ENCODE results near the gene HORMAD2.

Gene HORMAD2

GRCh38 chr22:30159561-30160353 lies 79.5 kb downstream of the HORMAD2 start:
- in situ Hi-C loops (cut with MboI; ENCODE audit: low sequenced_read_pairs) = no loop called here

DNA sequence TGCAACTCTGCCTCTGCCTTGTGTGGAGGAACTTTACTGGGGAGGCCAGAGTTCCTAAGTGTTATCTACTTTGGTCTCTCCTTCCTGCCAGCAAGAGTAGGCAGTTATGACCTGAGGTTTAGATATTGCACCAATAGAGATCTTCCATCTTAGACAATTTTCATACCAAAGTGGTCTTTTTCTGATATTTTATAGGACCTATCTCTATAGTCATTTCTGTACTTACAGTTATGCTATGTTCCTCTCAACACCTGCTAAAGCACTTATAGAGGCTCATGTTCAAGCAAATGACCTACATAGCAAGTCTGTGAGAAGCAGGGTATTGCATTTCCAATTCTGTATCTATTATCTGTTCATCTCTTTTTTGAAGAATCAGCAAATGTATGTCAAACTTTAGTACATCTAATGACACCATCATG lies 80.8 kb downstream of the HORMAD2 start:
- in situ Hi-C loops (cut with MboI; ENCODE audit: low sequenced_read_pairs) = no loop called here

DNA sequence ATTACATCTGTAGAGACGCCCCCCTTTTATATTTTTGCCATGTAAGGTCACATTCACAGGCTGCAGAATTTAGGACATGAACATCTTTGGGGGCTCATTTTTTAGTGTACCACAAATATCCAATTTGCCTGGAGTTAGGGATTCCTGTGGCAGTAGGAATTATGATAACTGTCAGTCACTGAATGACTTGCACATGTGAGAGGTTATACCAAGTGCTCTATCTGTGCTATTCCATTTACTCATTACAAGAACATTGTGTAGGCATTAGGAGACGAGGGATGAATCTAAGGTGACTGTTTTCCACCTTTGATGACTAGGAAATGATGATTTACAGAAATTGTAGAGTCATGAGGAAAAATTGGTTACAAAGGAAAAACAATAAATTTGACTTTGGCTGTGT lies 87.0 kb downstream of the HORMAD2 start:
- in situ Hi-C loops (cut with MboI; ENCODE audit: low sequenced_read_pairs) = no loop called here

GRCh38 chr22:30167734-30168133 lies 87.5 kb downstream of the HORMAD2 start:
- in situ Hi-C loops (cut with MboI; ENCODE audit: low sequenced_read_pairs) = no loop called here

DNA sequence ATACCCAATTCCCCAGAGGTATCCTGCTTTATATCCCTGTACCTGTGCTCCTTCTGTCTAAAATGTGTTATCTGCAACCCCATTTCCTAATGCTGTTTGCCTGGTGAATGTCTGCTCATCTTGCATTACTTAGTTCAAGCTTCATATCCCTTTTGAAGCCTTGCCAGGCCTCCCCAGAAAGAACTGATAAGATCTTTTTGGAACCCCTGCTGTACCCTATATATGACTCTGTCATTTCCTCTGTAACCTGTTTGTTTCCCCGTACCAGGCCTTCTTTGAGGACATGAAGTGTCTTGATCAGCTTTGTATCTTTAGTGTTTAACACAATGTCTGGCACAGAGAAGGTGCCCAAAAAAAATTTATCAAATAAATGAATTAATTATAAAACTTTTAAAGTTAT lies 88.7 kb downstream of the HORMAD2 start:
- in situ Hi-C loops (cut with MboI; ENCODE audit: low sequenced_read_pairs) = no loop called here

GRCh38 chr22:30170129-30170528 lies 89.9 kb downstream of the HORMAD2 start:
- in situ Hi-C loops (cut with MboI; ENCODE audit: low sequenced_read_pairs) = no loop called here

GRCh38 chr22:30171008-30171407 lies 90.7 kb downstream of the HORMAD2 start:
- in situ Hi-C loops (cut with MboI; ENCODE audit: low sequenced_read_pairs) = no loop called here

- in situ Hi-C loops (cut with MboI; ENCODE audit: low sequenced_read_pairs) = no loop called here
These were observed 95.5 kb downstream of the HORMAD2 start for GRCh38 chr22:30175690-30176288.

- in situ Hi-C loops (cut with MboI; ENCODE audit: low sequenced_read_pairs) = no loop called here
These were observed 96.2 kb downstream of the HORMAD2 start for GRCh38 chr22:30176431-30176830.

DNA sequence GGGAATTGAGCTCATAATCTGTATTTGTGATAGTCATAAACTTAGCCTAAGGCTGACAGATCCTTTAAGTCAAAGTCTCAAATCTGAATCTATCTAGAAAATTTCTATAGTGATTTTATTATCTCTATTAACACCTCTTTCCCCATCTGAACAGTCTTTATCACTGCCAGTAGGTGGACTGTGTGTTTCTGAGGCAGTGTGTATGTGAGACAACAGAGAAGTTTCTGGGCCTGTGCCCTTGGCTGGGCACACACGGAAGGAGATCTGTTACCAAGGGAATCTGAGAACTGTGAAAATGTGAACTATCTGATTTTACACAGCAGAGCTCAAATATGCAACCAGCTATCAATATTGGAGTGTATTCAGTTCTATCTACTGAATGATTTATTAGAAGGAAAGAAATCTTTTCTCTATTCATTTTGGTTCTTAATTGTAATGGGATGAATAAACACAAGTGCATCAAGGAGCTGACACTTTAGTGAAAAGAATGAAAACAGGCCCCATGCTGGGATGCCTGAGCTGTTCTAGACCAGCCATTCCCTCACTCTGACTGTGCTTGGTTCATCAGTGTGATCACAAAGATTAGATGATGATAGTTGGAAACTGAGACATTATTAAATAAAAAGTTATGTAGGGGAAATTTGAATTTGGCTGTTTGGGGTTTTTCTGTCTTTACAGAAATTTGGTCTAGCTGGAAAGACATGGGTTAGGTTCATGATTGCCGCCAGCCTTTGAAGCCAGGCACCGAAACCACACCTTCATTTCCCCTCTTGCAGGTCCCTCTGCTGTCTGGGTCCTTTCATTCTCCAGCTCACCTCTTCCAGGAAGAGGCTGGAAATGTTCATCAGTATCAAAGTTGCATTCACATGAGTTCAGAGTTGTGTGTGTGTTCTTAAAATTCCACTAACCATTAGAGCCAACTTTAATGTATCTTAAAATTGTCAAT lies 98.2 kb downstream of the HORMAD2 start:
- in situ Hi-C loops (cut with MboI; ENCODE audit: low sequenced_read_pairs) = no loop called here

- in situ Hi-C loops (cut with MboI; ENCODE audit: low sequenced_read_pairs) = no loop called here
These were observed 100.4 kb downstream of the HORMAD2 start for GRCh38 chr22:30180616-30181015.

DNA sequence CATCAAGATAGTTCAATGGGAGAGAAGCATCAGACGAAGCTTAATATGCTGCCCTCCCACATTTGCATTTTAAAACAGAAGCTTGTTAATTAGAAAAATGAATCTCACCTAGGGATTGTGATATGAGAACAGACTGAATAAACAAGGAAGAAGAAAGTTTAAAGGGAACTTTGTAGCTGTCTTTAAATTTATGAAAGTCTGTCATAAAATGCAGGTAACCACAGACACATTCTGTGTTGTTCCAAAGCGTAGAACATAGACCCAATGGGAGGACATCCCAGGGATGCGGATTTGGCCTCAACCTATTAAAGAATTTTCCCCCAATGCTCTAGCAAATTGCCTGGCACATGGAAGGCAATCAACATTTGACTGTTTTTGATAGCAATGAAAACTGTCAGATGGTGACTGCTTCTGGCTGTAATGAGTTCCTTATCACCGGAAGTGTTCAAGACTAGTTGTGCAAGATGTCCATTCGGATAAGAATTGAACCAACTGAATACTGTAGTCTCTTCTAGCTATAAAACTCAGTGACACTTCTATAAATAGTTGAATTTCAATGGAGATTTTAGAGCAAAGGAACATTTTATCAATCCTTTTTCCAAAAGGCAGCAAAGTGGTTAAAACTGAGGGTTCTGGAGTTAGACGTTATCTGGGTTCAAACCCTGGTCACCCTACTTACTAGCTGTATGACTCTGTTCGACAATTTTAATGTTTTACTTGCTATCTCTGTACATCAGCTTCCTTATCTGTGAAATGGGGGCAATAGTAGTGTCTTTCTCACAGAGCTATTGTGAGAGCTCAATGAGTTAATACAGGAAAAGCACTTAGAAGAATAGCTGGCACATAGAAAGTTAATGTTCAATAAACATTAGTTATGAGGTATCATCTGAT lies 101.4 kb downstream of the HORMAD2 start:
- in situ Hi-C loops (cut with MboI; ENCODE audit: low sequenced_read_pairs) = no loop called here

- in situ Hi-C loops (cut with MboI; ENCODE audit: low sequenced_read_pairs) = no loop called here
These were observed 102.1 kb downstream of the HORMAD2 start for GRCh38 chr22:30182350-30182745.

- in situ Hi-C loops (cut with MboI; ENCODE audit: low sequenced_read_pairs) = no loop called here
These were observed 102.6 kb downstream of the HORMAD2 start for GRCh38 chr22:30182815-30183214.

- in situ Hi-C loops (cut with MboI; ENCODE audit: low sequenced_read_pairs) = no loop called here
These were observed 103.0 kb downstream of the HORMAD2 start for GRCh38 chr22:30183271-30183670.

DNA sequence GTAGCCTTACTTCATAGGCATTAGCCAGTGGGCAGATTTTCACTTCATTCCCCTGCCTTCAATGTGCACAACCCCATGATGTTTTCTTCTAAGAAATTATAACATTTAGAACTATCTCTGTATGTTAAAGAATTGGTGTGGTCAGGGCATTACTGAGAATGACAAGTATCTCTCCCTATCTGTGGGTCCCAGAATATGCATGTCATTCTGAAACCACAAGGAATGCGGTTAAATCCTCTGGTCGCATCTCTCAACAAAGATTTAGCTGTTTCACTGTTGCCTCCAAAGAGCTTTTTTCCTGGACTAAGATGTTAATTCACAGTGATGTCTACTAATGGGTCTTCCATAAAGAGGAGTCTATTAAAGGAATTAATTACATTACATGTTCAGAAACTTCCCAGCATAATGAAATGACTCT lies 103.6 kb downstream of the HORMAD2 start:
- in situ Hi-C loops (cut with MboI; ENCODE audit: low sequenced_read_pairs) = no loop called here

GRCh38 chr22:30185129-30185528 lies 104.9 kb downstream of the HORMAD2 start:
- in situ Hi-C loops (cut with MboI; ENCODE audit: low sequenced_read_pairs) = no loop called here

DNA sequence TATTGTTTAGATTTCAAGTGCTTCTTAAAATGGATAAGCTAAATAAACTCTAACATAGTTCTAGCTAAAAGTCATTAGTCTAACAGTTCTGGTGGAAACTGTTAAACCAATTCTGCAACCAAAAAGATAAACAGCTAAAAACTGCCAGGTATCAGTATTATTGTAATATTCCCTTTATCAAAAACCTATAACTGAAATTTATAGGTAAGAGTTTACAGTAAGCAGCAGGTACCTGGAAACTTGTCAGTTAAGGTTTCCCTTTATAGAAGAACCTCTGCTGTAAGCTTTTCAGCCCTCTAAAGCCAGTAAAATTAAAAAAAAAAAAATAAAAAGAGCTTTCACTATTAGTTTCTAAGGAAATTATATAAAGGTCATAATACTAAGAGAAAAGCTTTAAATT lies 105.3 kb downstream of the HORMAD2 start:
- in situ Hi-C loops (cut with MboI; ENCODE audit: low sequenced_read_pairs) = no loop called here

GRCh38 chr22:30186041-30186440 lies 105.8 kb downstream of the HORMAD2 start:
- in situ Hi-C loops (cut with MboI; ENCODE audit: low sequenced_read_pairs) = no loop called here

GRCh38 chr22:30186510-30186909 lies 106.2 kb downstream of the HORMAD2 start:
- in situ Hi-C loops (cut with MboI; ENCODE audit: low sequenced_read_pairs) = no loop called here

Data from HL-60/S4 treated with phorbol 12-myristate 13-acetate at 8.2 ng/mL for 4 days and 3 days (cell line).